Measurements from ENCODE around the gene PDILT.
"Not testable (repeated sequence)": the region's sequence is repeated elsewhere in the genome, so short reads cannot be mapped to it uniquely, and the experiment has no call there.

PDILT gene

GRCh38 chr16:20424129-20424866 is 19.8 kb upstream of the PDILT start:
- FAIRE-seq (no peak), DNase-seq (ENCODE audit: insufficient read length, low spot score) (no peak)
- TF ChIP-seq CTCF (IDR thresholded peaks at IDR 0.05; ENCODE audit: insufficient read depth, missing control alignments) = no peak

GRCh38 chr16:20423772-20424128 is 19.2 kb upstream of the PDILT start:
- not testable (repeated sequence) for FAIRE-seq; DNase-seq (ENCODE audit: insufficient read length, low spot score)

- FAIRE-seq; DNase-seq (ENCODE audit: insufficient read length, low spot score): not testable (repeated sequence)
Observed at GRCh38 chr16:20421748-20422147, 17.2 kb upstream of the PDILT start.

- DNase-seq (ENCODE audit: insufficient read length, low spot score); FAIRE-seq: not testable (repeated sequence)
Observed at GRCh38 chr16:20419093-20419492, 14.6 kb upstream of the PDILT start.

GRCh38 chr16:20415541-20415940 is 11.0 kb upstream of the PDILT start:
- DNase-seq (ENCODE audit: insufficient read length, low spot score) = no peak
- FAIRE-seq = no peak
- TF ChIP-seq CTCF (IDR thresholded peaks at IDR 0.05; ENCODE audit: insufficient read depth, missing control alignments) = no peak

- DNase-seq (ENCODE audit: insufficient read length, low spot score) (no peak), FAIRE-seq (no peak)
- no peak for TF ChIP-seq CTCF (IDR thresholded peaks at IDR 0.05; ENCODE audit: insufficient read depth, missing control alignments)
Observed at GRCh38 chr16:20411055-20411454, 6.5 kb upstream of the PDILT start.

GRCh38 chr16:20410121-20410723 is 5.7 kb upstream of the PDILT start:
- FAIRE-seq = no peak
- TF ChIP-seq CTCF (IDR thresholded peaks at IDR 0.05; ENCODE audit: insufficient read depth, missing control alignments) = no peak
- DNase-seq (ENCODE audit: insufficient read length, low spot score) = no peak

- no peak for DNase-seq (ENCODE audit: insufficient read length, low spot score)
- no peak for TF ChIP-seq CTCF (IDR thresholded peaks at IDR 0.05; ENCODE audit: insufficient read depth, missing control alignments)
- FAIRE-seq = no peak
Observed at GRCh38 chr16:20409398-20410120, 5.0 kb upstream of the PDILT start, which contains the start of gene ACSM5. Gene ACSM5, plus strand, starts transcription at chr16:20409534. Its CDS starts 1,951 bp downstream, at chr16:20411485.

Data from D721Med (cell line).